GM21360 (cell line): Measurements from ENCODE around the gene ANKRD23.
"Not testable (repeated sequence)": the region's sequence is repeated elsewhere in the genome, so short reads cannot be mapped to it uniquely, and the experiment has no call there.

Experiments
- ATAC-seq: cut with Tn5 transposase; IDR thresholded peaks from one replicate; pipeline ENCODE4 v1.9.1; 2021; ENCODE audit warnings: mild to moderate bottlenecking, moderate library complexity; ENCODE audit not compliant: unreplicated experiment

Gene ANKRD23

GRCh38 chr2:96864343-96865091 lies 20.7 kb upstream of the ANKRD23 start:
- no peak for ATAC-seq

DNA sequence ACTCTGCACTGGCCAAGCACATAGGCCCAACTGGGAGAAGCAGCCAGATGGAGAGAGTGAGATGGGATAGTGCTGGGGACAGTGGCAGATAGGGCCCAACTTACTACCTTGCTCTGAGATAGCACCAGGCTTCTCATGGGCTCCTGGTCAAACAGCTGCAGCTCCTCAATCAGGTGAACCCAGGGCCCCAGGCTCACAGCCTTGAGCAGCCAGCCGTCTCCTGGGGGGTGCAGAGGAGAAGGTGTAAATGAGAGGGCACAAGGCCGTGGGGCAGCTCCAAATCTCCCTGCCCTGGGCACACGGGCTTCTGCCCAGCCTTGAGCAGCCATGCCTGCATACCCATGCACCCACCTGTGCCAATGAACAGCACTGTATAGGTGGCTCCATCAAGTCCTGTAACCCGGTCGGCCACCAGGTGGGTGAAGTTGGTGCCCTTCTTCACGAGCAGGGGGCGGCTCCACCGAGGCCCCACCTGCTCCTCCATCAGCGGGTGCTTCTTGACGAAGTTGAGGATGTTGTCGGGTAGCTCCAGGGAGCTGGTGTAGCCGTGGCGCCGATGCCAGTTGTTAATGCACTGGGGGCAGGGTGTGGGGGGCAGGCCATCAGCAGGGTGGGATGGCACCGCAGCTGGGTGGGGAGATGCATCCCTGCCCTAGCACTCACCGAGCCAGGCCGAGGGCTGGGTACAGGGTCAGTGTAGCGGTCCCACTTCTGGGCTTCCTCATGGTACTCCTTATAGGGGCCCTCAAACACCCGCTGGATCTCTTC lies 19.9 kb upstream of the ANKRD23 start:
- ATAC-seq: no peak

- ATAC-seq: not testable (repeated sequence)
Observed at GRCh38 chr2:96863056-96863455, 19.2 kb upstream of the ANKRD23 start.

DNA sequence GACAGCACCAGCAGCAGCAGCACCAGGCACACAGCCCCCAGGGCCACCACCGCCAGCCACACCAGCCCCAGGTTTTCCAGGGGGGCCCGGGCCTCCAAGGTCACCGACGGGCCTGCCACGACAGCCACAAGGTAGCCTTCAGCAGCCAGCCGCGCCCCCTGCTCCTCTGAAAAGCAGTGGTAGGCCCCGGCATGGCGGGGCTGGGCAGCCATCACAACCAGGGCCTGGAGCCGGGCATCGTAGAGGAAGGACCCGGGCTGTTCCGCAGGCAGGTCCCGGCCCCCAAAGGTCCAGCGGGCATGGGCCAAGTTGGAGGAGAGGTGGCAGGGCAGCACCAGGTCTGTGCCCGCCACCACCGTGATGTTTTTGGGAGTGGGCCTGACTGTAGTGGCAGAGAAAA lies 17.3 kb upstream of the ANKRD23 start:
- no peak for ATAC-seq

GRCh38 chr2:96860065-96861029 lies 16.5 kb upstream of the ANKRD23 start:
- no peak for ATAC-seq

DNA sequence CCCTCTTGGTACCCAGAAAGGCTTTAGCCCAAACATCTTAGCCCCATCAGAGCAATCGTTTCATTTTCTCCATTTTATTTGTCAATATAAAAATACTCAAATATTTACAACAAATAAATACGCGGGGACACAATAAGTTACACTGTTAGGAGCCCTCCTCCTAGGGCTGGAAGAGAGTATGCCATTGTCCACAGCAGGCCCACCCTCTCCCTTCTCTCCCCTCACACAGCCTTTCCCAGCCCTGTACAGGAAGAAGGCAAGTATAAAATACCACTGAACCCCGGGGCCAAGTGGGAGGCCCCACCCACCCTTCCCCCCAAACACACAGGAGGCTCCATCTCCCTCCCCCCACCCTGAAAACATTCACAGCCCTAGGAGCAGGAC lies 15.9 kb upstream of the ANKRD23 start:
- no peak for ATAC-seq

DNA sequence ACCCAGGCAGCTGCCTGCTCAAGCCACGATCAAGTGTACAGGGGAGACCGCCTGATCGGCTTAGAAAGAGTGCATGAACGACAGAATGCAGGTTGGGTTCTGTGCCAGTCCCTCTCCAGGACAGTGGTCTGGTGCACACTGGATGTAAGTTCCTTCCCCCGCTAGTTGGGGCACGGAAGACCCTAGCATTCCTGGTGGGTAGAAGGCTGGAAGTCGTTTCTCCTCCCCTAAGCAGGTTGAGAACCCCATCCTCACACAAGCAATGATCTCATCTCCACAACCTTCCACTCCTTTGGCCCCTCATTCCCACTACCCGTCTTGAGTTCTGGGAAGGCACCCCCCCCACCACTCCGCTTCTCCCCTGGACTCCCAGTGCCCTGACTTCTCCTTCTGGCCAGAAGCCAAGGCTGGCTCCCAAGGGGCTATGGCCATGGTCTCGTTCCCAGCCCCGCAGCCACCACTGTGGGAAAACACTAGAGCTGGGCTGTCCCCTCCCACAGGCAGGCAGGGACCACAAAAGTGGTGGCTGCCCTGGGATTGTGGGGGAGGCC lies 15.4 kb upstream of the ANKRD23 start:
- ATAC-seq: no peak

DNA sequence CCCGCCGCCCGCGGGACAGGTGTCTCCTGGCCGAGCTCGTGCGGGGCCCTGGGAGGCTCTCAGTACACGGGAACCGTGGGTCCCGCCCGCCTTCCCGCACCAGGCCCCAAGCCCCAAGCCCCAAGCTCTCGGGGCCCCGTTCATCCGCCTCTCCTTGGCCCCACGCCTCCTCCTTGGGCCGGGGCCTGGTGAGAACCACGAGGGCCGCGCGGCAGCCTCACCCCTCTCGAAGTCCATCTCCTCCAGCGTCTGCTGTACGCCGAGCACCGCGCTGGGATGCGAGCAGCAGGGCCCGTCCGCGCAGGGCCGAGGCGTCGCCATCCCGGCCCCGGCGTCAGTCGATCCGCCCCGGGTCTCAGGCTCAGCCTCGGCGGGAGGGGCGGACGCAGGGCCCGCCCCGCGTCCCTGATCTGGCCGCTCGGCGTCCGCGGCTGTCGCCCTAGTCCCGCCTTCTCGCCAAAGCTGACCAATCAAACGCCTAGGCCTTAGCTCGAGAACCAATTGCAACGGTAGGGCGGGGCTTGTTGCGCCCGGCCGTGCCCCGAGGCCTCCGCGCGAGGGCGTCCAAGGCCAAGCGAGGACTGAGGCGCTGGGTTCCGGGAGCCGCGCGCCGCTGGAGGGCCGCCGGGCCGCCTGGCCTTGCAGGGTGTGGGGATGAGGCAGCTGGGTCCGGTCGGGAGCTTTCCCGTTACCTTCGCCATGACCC lies 14.0 kb upstream of the ANKRD23 start, which contains the start of gene ANKRD39:
TSS of gene ANKRD39 (minus strand) at position 350 of the 706 bp plus-strand sequence. CDS start at position 321, 29 bp downstream.
- peak; percentile 91 for ATAC-seq

DNA sequence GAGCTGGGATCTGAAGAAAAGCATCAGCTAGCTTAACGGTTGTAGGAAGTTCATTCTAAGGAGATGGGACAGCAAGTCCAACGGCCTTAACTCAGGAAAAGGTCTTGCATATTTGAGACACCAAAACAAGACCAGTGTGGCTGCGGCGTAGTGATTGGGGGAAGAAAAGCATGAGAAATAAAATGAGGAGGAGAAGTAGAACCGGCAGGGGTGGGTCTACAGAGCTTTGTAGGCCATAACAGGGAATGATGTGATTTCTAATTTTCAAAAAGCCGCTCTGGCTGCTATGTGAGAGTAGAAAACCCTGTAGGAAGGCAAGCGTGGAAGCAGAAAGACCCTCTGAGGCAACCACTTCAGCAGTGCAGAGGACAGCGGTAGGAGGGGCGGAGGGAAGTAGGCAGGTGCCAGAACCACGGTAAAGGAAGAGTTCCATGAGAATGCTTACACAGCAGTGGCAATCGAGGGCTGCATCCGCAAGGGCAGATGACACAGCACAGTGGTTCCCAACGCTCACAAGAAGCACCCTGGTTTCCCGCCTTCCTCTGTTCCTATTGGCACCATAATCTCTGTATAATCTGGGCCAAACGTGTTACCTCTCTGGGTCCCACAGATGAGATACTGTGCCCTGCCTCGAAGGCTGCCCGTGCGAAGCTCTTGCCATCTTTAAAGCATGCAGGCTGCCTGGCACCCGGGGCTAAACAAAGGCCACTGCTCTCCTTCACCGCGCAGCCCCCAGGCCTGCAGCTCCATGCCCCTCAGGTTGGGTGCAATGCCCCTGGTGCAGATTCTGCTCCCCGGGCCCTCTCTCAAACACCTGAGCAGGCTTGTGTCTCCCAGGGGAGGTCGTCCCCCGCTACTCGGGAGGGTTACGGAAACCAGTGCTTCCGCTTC lies 13.2 kb upstream of the ANKRD23 start:
- ATAC-seq: no peak

- no peak for ATAC-seq
Observed at GRCh38 chr2:96853321-96853720, 9.5 kb upstream of the ANKRD23 start.

DNA sequence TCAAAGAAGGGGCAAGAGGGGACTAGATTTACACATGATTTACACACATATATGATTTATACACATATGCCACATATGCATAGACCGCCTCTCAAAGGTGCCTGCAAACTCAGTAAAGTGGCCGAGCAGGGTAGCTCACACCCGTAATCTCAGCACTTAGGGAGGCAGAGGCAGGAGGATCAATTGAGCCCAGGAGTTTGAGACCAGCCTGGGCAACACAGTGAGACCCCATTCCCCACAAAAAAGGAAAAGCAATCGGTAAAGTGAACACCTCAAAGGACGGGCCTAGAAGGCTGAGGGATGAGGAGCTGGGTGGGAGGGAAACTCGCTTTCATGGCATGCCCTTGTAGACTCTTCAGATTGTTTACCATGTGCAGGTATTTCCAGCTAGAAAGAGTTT lies 8.8 kb upstream of the ANKRD23 start:
- ATAC-seq: no peak

GRCh38 chr2:96848264-96848663 lies 4.4 kb upstream of the ANKRD23 start:
- no peak for ATAC-seq

DNA sequence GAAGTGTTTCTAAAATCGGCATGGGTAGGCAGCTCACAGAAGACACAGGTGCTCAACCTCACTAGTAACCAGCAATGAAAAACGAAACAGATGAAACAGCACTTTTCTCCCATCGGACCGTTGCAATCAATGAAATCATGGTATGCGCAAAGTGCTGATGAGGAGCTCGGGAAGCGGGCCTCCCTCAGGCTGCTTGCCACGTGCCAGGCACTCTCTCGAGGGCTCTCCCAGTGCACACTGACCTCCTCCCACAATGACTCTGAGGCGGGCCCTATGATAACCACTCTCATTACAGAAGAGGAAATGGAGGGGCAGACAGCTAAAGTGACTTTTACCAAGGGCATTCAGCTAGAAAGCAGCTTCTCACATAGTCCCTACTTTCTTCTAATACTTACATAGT lies 3.8 kb upstream of the ANKRD23 start:
- ATAC-seq: no peak

DNA sequence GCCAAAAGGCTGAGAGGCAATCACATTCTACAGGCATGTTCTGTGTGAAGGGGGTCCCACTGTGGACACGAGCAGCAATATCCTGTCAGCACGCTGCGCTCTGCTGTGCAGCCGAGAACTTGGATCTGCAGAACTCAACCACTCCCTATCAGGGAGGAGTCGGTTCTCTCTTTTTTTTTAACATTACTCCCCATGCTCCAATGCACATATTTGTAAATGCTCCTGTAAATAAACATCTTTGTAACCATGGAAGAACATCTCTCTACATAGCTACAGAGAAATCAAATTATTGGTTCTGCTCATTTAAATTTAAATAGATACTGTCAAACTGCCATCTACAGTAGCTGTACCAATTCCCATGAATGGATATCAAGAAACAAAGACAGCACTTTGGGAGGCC lies 3.0 kb upstream of the ANKRD23 start:
- ATAC-seq: no peak

GRCh38 chr2:96844405-96844808 lies 586 bp upstream of the ANKRD23 start:
- ATAC-seq: no peak

DNA sequence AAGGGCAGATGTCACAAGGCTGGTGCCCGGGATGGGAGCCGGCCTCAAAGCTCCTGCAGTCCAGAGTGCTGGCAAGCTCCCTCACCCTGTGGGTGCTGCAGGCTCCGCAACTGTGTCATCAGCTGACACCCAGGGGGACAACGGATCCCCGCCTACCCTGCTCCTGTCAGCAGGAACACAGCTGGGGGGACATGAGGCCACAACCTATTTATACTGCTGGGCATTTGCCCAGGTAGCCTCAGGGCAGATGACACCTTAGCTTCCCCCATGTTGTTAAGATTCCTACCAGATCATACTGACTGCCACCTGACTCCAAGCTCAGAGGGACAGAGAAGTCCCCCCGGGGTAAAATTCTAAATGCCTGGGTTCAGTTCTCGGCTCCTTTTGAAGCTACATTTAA lies 1.2 kb downstream of the ANKRD23 start:
- no peak for ATAC-seq

DNA sequence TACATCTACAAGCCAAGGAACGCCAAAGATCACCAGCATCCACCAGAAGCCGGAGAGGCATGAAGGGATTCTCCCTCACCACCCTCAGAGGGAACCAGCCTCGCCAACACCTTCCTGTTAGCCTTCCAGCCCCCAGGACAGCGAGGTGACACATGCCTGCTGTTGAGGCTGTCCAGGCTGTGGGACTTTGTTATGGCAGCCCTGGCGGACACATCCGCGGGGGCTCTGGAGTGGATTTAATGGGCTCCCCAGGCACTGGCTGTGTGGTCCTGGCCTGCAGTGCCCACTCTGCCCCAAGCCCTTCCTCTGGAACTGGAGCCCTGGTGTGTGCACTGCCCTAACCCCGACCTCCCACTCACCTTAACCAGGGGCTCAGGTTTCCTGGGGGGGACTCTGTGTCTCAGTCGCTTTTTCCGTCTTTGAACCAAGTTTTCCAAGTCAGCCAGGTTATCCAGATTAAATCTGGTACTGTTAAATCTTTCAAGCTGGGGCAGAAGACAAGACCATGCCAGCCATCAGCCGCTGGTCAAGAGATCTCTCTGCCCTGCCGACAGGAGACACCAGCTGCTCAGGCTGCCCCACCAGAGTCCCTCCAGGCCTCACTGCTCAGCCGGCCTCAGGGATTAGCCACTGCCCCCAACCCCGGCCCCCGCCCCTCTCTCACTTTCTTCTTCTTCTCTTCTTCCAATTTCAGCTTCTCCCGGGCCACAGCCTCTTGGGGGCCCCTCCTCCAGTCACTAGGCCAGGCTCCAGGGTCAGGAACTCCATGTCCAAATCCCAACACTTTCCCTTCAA lies 1.9 kb downstream of the ANKRD23 start:
- ATAC-seq: no peak
